Midbrain (tissue), 1 donor: ENCODE data around the gene DHRSX.
"Not testable (repeated sequence)": the region's sequence is repeated elsewhere in the genome, so short reads cannot be mapped to it uniquely, and the experiment has no call there.

Experiments used
- DNase-seq: peaks from one replicate; lab custom pipeline; 2025; lab: John Stamatoyannopoulos, UW

The DHRSX gene

GRCh38 chrX:2395261-2395992, 105.3 kb downstream of the DHRSX start:
- no peak for DNase-seq

DNA sequence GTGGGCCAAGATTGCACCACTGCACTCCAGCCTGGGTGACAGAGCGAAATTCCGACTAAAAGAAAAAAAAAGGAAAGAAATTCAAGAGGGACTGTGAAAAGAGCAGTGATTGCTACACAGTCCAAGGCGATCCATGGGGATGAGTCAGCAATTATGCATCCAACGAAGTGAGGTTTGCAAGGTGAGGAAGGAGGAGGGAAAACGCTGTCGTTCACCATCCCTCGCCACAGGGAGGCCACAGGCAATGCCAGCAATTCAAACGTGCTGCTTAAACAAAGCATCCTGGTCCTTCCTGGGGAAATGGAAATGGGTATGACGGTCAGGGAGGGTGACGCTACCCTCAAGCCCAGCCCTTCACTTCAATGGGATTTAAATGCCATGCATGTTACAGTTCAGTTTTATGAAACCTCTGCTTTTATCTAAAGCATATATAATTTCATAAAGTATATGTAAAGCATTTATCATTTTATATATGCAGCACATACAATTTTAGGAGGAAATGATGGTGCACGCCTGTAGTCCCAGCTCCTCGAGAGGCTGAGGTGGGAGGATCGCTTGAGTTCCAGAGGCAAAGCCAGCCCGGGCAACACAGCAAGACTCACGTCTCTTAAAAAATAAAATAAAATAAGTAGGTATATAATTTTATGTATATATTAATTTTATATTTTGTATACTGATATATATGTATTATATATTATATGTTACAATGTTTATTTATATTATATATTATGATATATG, 108.7 kb downstream of the DHRSX start:
- DNase-seq, result no peak

DNA sequence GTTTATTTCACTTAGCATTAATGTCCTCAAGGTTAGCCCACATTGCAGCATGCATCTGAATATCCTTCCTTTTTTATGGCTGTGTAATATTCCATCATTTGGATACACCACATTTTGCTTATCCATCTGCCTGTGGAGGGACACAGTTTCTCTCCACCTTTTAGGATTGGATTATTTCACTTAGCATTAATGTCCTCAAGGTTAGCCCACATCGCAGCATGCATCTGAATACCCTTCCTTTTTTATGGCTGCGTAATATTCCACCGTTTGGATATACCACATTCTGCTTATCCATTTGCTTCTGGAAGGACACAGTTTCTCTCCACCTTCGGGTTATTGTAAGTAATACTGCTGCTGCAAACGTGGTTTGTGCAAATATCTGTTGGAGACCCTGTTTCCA, 110.0 kb downstream of the DHRSX start:
- DNase-seq, result no peak

- not testable (repeated sequence) for DNase-seq
Observed at GRCh38 chrX:2389731-2390130, 111.0 kb downstream of the DHRSX start.

- no peak for DNase-seq
Observed at GRCh38 chrX:2389324-2389723, 111.5 kb downstream of the DHRSX start.

DNA sequence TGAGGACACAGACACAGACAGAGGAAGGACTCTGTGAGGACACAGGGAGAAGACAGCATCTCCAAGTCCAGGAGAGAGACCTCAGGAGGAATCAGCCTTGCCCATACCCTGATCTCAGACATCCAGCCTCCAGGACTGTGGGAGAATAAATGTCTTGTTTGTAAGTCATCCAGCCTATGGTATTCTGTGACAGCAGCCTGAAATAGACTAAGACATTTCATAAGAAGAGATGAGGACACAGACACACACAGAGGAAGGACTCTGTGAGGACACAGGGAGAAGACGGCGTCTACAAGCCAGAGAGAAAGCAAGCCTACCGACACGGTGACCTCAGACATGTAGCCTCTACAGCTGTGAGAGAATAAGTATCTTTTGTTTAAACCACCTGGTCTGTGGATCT, 112.1 kb downstream of the DHRSX start:
- DNase-seq, result no peak

DNA sequence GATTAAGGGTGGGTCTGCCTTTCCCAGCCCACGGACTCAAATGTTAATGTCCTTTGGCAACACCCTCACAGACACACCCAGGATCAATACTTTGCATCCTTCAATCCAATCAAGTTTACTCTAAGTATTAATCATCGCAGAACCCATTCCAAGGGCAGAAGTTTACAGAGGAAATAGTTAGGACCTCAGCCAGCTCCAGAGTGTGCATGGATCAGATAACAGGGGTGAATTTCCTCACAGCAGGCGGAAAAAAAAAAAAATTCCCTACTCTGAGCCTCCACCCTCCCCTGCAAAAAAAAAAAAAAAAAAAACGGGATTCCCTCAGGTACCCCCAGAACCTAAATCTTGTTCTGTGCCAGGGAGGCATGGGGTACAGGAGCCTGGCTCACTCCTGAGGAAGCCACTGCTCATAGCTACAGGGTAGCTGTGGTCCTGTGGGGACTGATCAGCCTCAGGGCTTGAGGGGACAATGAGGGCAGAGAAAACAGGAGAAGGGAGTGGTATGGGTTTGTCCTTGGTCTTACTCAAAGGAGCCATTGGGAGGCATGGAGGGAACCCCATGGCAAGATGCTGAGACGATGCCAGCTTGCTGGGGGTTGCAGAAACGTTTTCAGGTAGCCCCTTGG, 113.0 kb downstream of the DHRSX start:
- no peak for DNase-seq

DNA sequence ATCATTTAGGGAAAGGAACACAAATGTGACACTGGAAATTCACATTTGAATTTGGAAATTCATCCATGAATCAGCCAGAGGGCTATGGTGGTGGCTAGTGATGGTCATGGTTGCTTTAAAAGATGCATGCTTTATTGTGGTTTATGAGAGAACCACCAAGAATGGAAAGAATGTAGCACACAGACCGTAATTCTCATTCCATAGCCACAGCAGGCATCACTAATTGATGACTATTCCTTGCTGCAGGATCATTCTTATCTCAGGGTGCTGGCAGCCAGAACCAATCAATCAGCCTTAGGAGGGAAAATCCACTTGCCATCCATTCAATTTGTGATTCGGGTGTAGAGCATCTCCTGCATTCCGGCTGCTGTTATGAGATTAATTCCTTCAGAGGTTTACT, 115.6 kb downstream of the DHRSX start:
- DNase-seq, result no peak

DNA sequence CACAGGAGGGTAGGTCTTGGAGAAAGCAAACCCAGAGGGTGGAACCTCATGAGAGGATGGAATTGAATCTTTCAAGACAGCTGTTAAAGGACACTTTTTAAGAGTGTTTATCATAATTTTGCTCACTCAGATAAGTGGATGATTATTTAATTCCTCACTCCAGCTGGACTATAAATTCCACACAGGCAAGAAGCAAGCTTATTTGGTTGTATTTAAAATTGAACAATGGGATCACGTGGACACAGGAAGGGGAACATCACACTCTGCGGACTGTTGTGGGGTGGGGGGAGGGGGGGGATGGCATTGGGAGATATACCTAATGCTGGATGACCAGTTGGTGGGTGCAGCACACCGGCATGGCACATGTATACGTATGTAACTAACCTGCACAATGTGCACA, 116.3 kb downstream of the DHRSX start:
- DNase-seq, result no peak

- no peak for DNase-seq
Observed at GRCh38 chrX:2383735-2384134, 117.0 kb downstream of the DHRSX start.

DNA sequence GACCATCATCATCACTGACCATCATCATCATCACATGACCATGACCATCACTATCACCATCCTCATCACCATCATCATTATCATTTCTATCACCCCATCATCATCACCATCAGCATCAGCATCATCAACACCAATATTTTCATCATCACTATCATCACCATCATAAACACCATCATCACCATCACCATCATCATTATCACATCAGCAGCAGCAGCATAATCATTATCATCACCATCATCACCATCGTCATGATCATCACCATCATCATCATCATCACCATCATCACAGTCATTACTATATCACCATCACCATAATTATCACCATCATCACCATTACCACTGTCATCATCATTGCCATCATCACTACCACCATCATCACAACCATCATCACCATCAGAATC, 117.6 kb downstream of the DHRSX start:
- no peak for DNase-seq

- DNase-seq, result not testable (repeated sequence)
Observed at GRCh38 chrX:2382433-2383048, 118.2 kb downstream of the DHRSX start.

- DNase-seq, result no peak
Observed at GRCh38 chrX:2376166-2376565, 124.6 kb downstream of the DHRSX start.

GRCh38 chrX:2374086-2374485, 126.7 kb downstream of the DHRSX start:
- no peak for DNase-seq

- no peak for DNase-seq
Observed at GRCh38 chrX:2373615-2374014, 127.2 kb downstream of the DHRSX start.

- DNase-seq, result no peak
Observed at GRCh38 chrX:2371026-2371711, 129.6 kb downstream of the DHRSX start.

DNA sequence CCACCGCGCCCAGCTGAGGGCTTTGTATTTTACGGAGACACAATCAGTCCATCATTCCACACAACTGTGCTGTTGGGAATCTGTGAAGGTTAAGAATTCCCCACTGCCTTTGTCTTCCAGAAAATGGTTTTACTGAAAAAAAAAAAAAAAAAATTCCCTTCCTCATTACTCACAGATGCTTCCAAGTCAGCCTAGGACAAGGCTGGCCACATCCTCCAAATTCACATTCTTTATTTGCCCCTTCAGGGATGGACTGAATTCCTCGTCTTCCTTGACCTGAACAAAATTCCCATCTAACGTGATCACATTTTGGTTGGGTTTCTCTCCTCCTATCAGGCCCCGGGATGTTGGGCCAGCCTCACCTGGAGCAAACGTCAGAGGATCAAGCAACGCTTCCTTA, 130.3 kb downstream of the DHRSX start:
- DNase-seq, result no peak

DNA sequence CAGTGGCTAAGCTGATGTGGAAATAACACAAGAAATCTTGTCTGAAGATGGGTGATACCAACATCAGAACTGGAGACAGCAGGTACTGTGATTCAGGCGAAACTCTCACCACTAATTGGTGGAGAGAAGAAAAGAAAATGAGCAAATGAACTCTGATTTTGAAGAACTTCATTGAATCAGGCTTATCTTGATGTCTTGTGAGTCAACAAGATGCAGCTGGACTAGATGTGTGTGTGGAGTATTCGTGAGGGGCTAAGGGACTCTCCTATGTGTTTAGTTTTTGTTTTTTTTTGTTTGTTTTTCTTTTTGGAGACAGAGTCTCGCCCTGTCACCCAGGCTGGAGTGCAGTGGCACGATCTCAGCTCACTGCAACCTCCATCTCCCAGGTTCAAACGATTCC, 131.6 kb downstream of the DHRSX start:
- no peak for DNase-seq

- DNase-seq, result no peak
Observed at GRCh38 chrX:2360731-2361130, 140.0 kb downstream of the DHRSX start.

DNA sequence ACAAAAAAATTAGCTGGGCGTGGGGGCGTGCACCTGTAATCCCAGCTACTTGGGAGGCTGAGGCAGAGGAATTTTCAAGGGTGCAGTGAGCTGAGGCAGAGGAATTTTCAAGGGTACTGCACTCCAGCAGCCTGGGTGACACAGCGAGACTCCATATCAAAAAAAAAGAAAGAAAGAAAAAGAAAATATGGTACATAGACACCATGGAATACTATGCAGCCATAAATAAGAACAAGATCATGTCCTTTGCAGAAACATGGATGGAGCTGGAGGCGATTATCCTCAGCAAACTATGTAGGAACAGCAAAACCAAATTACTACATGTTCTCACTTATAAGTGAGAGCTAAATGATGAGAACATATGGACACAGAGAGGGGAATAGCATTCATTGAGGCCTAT, 141.3 kb downstream of the DHRSX start:
- not testable (repeated sequence) for DNase-seq

GRCh38 chrX:2351999-2352995, 148.5 kb downstream of the DHRSX start:
- no peak for DNase-seq
